ENCODE measurements around the gene MS4A2. TPM values are rescaled to one million over a fixed set of nuclear protein-coding genes. Genes with fewer than 3 reads are reported as not detected.
A peak's percentile ranks its signal among the peaks of the same experiment; 100 is the strongest.

MS4A2 gene
- total and polyA plus RNA-seq, 10 donors = 0.03 to 0.91 (median 0.60) TPM; not detected in 5

DNA sequence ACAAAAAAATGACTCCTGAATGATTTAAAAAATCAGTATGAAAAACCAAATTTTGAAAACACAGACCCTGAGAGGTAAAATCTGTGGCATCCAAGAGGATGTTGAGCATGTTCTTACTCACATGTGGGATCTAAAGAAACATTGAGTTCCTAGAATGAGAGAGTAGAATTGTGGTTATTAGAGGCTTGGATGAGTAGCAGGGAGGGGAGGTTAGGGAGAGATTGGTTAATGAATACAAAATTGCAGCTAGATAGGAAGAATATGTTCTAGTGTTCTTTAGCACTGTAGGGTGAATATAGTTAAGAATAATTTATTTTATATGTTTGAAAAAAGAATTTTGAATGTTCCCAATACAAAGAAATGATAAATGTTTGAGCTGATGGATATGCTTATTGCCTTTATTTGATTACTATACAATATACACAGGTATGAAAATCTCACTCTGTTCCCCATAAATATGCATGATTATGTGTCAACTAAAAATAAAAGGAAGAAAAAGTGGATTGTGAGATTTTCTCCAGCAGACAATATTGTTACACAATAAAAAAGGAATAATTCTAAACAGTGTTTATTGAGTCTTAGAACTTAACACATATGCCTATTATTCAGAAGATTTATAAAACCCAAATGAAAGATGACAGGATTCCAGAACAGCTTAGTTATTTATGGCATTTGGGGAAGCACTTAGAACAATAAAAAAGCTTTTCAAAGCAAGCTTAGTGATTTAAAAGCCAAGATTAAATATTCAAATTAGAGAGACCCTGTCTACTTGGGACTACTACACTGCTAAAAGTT lies 28.7 kb downstream of the MS4A2 start:
- Histone ChIP-seq H3K27ac (no peak overlapping the region), H3K9me3 (no peaks in the 10 kb centered on the region), H3K4me3 (no peak overlapping the region), H3K27me3 (replicated peaks in 1 of 7) (no peaks in the 10 kb centered on the region), H3K36me3 (no peaks in the 10 kb centered on the region), H3K4me1 (peaks cover 0 to 10% (median 0%) of the 10 kb centered on the region in 6 donors)
- no peak for DNase-seq
- intact Hi-C loops (cut with DNase I; ENCODE audit: low total_unique reads) = no loop called here
- TF ChIP-seq, protein P1, sequence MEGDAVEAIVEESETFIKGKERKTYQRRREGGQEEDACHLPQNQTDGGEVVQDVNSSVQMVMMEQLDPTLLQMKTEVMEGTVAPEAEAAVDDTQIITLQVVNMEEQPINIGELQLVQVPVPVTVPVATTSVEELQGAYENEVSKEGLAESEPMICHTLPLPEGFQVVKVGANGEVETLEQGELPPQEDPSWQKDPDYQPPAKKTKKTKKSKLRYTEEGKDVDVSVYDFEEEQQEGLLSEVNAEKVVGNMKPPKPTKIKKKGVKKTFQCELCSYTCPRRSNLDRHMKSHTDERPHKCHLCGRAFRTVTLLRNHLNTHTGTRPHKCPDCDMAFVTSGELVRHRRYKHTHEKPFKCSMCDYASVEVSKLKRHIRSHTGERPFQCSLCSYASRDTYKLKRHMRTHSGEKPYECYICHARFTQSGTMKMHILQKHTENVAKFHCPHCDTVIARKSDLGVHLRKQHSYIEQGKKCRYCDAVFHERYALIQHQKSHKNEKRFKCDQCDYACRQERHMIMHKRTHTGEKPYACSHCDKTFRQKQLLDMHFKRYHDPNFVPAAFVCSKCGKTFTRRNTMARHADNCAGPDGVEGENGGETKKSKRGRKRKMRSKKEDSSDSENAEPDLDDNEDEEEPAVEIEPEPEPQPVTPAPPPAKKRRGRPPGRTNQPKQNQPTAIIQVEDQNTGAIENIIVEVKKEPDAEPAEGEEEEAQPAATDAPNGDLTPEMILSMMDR (IDR thresholded peaks at IDR 0.05 in 8 of 11, conservative IDR thresholded peaks at IDR 0.05 in 3 of 11) = no peak
- no peak for TF ChIP-seq POLR2AphosphoS5 (IDR thresholded peaks at IDR 0.05)
- TF ChIP-seq POLR2A (IDR thresholded peaks at IDR 0.05) = no peak

- H3K27ac ChIP-seq = no peak overlapping the region
- H3K4me1 ChIP-seq = peaks cover 0 to 10% (median 0%) of the 10 kb centered on the region in 6 donors
- TF ChIP-seq, protein P1 (IDR thresholded peaks at IDR 0.05 in 8 of 11, conservative IDR thresholded peaks at IDR 0.05 in 3 of 11) = no peak
- no peak for TF ChIP-seq POLR2AphosphoS5 (IDR thresholded peaks at IDR 0.05)
- TF ChIP-seq POLR2A (IDR thresholded peaks at IDR 0.05) = no peak
- no peaks in the 10 kb centered on the region for H3K36me3 ChIP-seq
- intact Hi-C loops (cut with DNase I; ENCODE audit: low total_unique reads) = no loop called here
- H3K4me3 ChIP-seq = no peak overlapping the region
- no peaks in the 10 kb centered on the region for H3K9me3 ChIP-seq
- DNase-seq = no peak
- WGBS, 5 donors = 50 to 71% (median 65%) methylated on average over 2 of the region's 2 CpGs
- no peaks in the 10 kb centered on the region for H3K27me3 ChIP-seq (replicated peaks in 1 of 7)
These were observed 29.9 kb downstream of the MS4A2 start for GRCh38 chr11:60118338-60118737.

DNA sequence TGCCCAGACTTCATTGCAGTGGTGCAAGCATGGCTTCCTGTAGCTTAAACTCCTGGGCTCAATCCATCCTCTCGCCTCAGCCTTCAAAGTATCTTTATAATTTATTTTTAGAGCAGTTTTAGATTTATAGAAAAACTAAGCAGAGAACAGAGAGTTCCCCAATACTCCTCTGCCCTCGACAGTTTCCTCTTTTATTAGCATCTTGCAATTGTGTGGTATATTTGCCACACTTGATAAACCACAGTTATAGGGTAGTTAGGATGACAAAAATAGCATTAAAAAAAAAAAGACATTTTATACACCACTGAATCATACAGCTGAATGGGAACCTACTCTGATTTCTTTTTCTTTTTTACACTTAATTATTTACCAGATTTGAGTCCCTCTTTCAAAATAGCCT lies 31.2 kb downstream of the MS4A2 start:
- no peaks in the 10 kb centered on the region for H3K9me3 ChIP-seq
- no peak for DNase-seq
- intact Hi-C loops (cut with DNase I; ENCODE audit: low total_unique reads) = no loop called here
- H3K27ac ChIP-seq = peak overlapping the region in 1 of 8 donors; percentile 32
- no peak overlapping the region for H3K4me3 ChIP-seq
- WGBS, 5 donors = 21 to 50% (median 32%) methylated on average over 2 of the region's 2 CpGs
- peaks cover 0 to 12% (median 0%) of the 10 kb centered on the region in 6 donors for H3K4me1 ChIP-seq
- no peaks in the 10 kb centered on the region for H3K36me3 ChIP-seq
- TF ChIP-seq POLR2AphosphoS5 (IDR thresholded peaks at IDR 0.05) = no peak
- TF ChIP-seq POLR2A (IDR thresholded peaks at IDR 0.05) = no peak
- TF ChIP-seq, protein P1 (IDR thresholded peaks at IDR 0.05 in 8 of 11, conservative IDR thresholded peaks at IDR 0.05 in 3 of 11) = no peak
- no peaks in the 10 kb centered on the region for H3K27me3 ChIP-seq (replicated peaks in 1 of 7)

- no peak for DNase-seq
- H3K27ac ChIP-seq = no peak overlapping the region
- H3K4me3 ChIP-seq = no peak overlapping the region
- TF ChIP-seq, protein P1 (IDR thresholded peaks at IDR 0.05 in 8 of 11, conservative IDR thresholded peaks at IDR 0.05 in 3 of 11) = no peak
- no peak for TF ChIP-seq POLR2AphosphoS5 (IDR thresholded peaks at IDR 0.05)
- no peaks in the 10 kb centered on the region for H3K27me3 ChIP-seq (replicated peaks in 1 of 7)
- intact Hi-C loops (cut with DNase I; ENCODE audit: low total_unique reads) = no loop called here
- peaks cover 0 to 20% (median 0%) of the 10 kb centered on the region in 6 donors for H3K4me1 ChIP-seq
- H3K36me3 ChIP-seq = no peaks in the 10 kb centered on the region
- H3K9me3 ChIP-seq = no peaks in the 10 kb centered on the region
- WGBS, 5 donors = 77 to 93% (median 84%) methylated on average over 2 of the region's 2 CpGs
These were observed 32.8 kb downstream of the MS4A2 start for GRCh38 chr11:60121264-60121663.

All from spleen (tissue), 11 donors.